ENCODE data around the gene SNX32.
"Not testable (repeated sequence)": the region's sequence is repeated elsewhere in the genome, so short reads cannot be mapped to it uniquely, and the experiment has no call there.

The SNX32 gene

DNA sequence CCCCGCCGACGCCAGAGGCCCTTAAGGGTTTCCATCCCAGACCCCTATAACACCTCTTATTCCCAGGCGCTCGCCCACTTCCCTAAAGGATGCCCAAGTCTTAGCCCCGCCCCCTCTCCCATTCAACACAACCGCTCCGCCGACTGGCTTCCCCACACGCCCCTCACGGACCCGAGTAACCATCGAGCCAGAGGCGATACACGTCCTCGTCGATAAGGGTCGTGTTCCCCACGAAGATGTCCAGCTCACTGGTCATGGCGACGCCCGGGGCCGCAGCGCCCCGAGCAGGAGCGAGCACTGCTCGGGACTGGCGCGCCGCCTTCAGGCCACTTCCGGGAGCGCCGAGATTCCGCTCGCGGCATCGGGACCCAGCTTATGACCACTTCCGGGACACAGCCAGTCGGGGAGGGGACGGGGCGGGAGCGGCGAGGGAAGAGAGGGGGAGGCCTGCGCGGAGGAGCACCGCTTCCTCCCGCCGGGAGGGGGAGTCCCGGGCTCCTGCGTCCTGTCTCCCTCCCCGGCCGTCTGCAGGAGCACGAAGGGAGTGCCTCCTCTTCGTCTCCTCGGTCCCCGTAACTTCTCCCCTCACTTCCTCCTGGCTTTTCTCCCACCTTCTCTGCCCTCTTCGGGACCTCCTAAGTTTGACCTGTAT, 54.5 kb downstream of the SNX32 start, which contains the start of gene FIBP:
Gene FIBP, minus strand, starts transcription at position 309 of the 652 bp plus-strand sequence. Its CDS starts 53 bp downstream, at position 256.
- Histone ChIP-seq H3K4me3 (ENCODE audit: severe bottlenecking) (peak within 1 kb of the TSS; percentile 45), H3K27ac (ENCODE audit: poor library complexity, severe bottlenecking) (peak within 1 kb of the TSS; percentile 96), H3K4me1 (ENCODE audit: insufficient read depth, poor library complexity, severe bottlenecking) (peaks cover 10% of the 10 kb centered on the region), H3K27me3 (ENCODE audit: insufficient read depth, poor library complexity, severe bottlenecking) (no peaks in the 10 kb centered on the region), H3K36me3 (ENCODE audit: low read depth) (peaks cover 44% of the 10 kb centered on the region), H3K9me3 (ENCODE audit: severe bottlenecking) (no peaks in the 10 kb centered on the region)
- ATAC-seq (ENCODE audit: low read depth) (peak; percentile 57), DNase-seq (ENCODE audit: low spot score) (peak; percentile 98)
- TF ChIP-seq CTCF (IDR thresholded peaks at IDR 0.05; ENCODE audit: poor library complexity, severe bottlenecking): peak; percentile 93

GRCh38 chr11:65890324-65891218, 56.8 kb downstream of the SNX32 start, which contains the start of gene CCDC85B:
CCDC85B (plus strand) TSS chr11:65890673; CDS start chr11:65890784, 111 bp downstream.
- peaks cover 10% of the 10 kb centered on the region for H3K4me1 ChIP-seq (ENCODE audit: insufficient read depth, poor library complexity, severe bottlenecking)
- peak within 1 kb of the TSS; percentile 96 for H3K27ac ChIP-seq (ENCODE audit: poor library complexity, severe bottlenecking)
- peak within 1 kb of the TSS; percentile 45 for H3K4me3 ChIP-seq (ENCODE audit: severe bottlenecking)
- H3K9me3 ChIP-seq (ENCODE audit: severe bottlenecking): no peaks in the 10 kb centered on the region
- peak; percentile 16 for TF ChIP-seq CTCF (IDR thresholded peaks at IDR 0.05; ENCODE audit: poor library complexity, severe bottlenecking)
- H3K36me3 ChIP-seq (ENCODE audit: low read depth): peaks cover 42% of the 10 kb centered on the region
- DNase-seq (ENCODE audit: low spot score): peak; percentile 94
- ATAC-seq (ENCODE audit: low read depth): peak; percentile 49
- H3K27me3 ChIP-seq (ENCODE audit: insufficient read depth, poor library complexity, severe bottlenecking): no peaks in the 10 kb centered on the region

DNA sequence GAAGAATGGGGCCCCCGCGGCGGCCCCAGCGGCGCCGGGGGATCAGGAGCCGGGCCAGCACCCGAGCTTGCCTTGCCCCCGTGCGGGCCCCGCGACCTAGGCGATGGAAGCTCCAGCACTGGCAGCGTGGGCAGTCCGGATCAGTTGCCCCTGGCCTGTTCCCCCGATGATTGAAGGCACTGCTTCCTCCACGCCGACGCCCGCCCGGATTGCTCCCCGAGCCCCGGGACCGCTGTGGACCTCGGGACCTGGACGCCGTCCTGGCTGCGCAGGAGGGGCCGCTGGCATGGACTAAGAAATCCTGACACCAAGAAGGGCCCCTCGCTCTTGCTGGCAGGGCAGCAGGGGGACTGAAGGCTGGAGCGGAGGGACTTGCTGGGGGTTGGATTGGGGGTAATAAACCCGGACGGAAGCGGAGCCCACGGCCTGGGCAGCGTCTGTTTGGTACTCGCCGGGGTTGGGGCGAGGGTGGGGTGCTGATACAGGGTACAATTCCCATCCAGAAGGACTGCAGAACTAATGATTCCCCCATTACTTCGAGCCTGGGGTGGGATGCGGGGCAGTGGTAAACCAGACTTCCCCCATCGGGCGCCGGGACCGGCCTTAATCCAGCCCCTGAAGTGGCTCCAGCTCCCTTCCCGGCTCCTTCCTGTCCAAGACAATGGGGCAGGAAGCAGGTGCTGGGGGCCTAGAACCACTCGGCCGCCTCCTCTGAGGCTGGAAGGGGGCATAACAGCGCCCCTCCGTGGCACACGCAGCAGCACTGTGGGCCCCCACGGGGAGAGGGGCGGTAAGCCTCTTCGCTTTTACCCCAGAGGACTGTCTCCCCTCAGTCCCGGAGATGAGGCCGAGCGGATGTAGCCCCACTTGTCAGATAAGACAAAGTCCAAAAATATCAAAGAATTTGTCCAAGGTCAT, 57.7 kb downstream of the SNX32 start:
- peaks cover 11% of the 10 kb centered on the region for H3K4me1 ChIP-seq (ENCODE audit: insufficient read depth, poor library complexity, severe bottlenecking)
- H3K36me3 ChIP-seq (ENCODE audit: low read depth): peaks cover 47% of the 10 kb centered on the region
- peak overlapping the region; percentile 45 for H3K4me3 ChIP-seq (ENCODE audit: severe bottlenecking)
- ATAC-seq (ENCODE audit: low read depth): peak; percentile 2
- H3K27me3 ChIP-seq (ENCODE audit: insufficient read depth, poor library complexity, severe bottlenecking): no peaks in the 10 kb centered on the region
- no peaks in the 10 kb centered on the region for H3K9me3 ChIP-seq (ENCODE audit: severe bottlenecking)
- peak overlapping the region; percentile 96 for H3K27ac ChIP-seq (ENCODE audit: poor library complexity, severe bottlenecking)
- TF ChIP-seq CTCF (IDR thresholded peaks at IDR 0.05; ENCODE audit: poor library complexity, severe bottlenecking): peak; percentile 35
- no peak for DNase-seq (ENCODE audit: low spot score)

GRCh38 chr11:65892137-65892540, 58.4 kb downstream of the SNX32 start:
- DNase-seq (ENCODE audit: low spot score); H3K9me3 ChIP-seq (ENCODE audit: severe bottlenecking); H3K27me3 ChIP-seq (ENCODE audit: insufficient read depth, poor library complexity, severe bottlenecking): not testable (repeated sequence)
- peak; percentile 18 for TF ChIP-seq CTCF (IDR thresholded peaks at IDR 0.05; ENCODE audit: poor library complexity, severe bottlenecking)
- peaks cover 47% of the 10 kb centered on the region for H3K36me3 ChIP-seq (ENCODE audit: low read depth)
- H3K4me3 ChIP-seq (ENCODE audit: severe bottlenecking): peak overlapping the region; percentile 45
- H3K27ac ChIP-seq (ENCODE audit: poor library complexity, severe bottlenecking): peak overlapping the region; percentile 96
- peak; percentile 0; the same call in 1 of the 3 replicates for ATAC-seq (ENCODE audit: low read depth)
- peaks cover 18% of the 10 kb centered on the region for H3K4me1 ChIP-seq (ENCODE audit: insufficient read depth, poor library complexity, severe bottlenecking)
